Aorta (tissue), 5 donors: ENCODE data around the gene IGSF6. TPM values are rescaled to one million over a fixed set of nuclear protein-coding genes. Genes with fewer than 3 reads are reported as not detected.
"Not testable (repeated sequence)": the region's sequence is repeated elsewhere in the genome, so short reads cannot be mapped to it uniquely, and the experiment has no call there.

Experiments
- ATAC-seq: fragments of 200-7000 bp; cut with Tn5 transposase; one replicate; pipeline ENCODE4 v1.9.1; 2022; ENCODE audit warnings: moderate library complexity; ENCODE audit not compliant: low FRiP score
- DNase-seq, 2 donors: peaks; one replicate each; pipeline ENCODE4 v3.0.0-alpha.2; 2020
- H3K27ac ChIP-seq, 2 donors: one replicate each; pipeline ENCODE4 v1.5.1; 2013; ENCODE audit warnings: low read length in 2 of 2, mild to moderate bottlenecking in 2 of 2, moderate library complexity in 2 of 2, control low read depth in 1 of 2, inconsistent platforms in 1 of 2, low read depth in 1 of 2
- H3K27me3 ChIP-seq, 2 donors: one replicate each; pipeline ENCODE4 v1.6.1; 2013; ENCODE audit warnings: control low read depth in 1 of 2, low read length in 1 of 2, mild to moderate bottlenecking in 1 of 2, moderate library complexity in 1 of 2; ENCODE audit not compliant: insufficient read depth in 2 of 2, control insufficient read depth in 1 of 2
- H3K36me3 ChIP-seq, 2 donors: one replicate each; pipeline ENCODE4 v1.6.1; 2013; ENCODE audit warnings: control low read depth in 1 of 2, low read length in 1 of 2, mild to moderate bottlenecking in 1 of 2; ENCODE audit not compliant: insufficient read depth in 2 of 2, control insufficient read depth in 1 of 2
- H3K4me1 ChIP-seq, 2 donors: one replicate each; pipeline ENCODE4 v1.6.1; 2013; ENCODE audit warnings: low read length in 2 of 2, control low read depth in 1 of 2, mild to moderate bottlenecking in 1 of 2, moderate library complexity in 1 of 2; ENCODE audit not compliant: insufficient read depth in 2 of 2, control insufficient read depth in 1 of 2
- H3K4me3 ChIP-seq, 2 donors: one replicate each; pipeline ENCODE4 v1.5.1; 2013; ENCODE audit warnings: low read length in 2 of 2, control low read depth in 1 of 2, mild to moderate bottlenecking in 1 of 2
- H3K9me3 ChIP-seq: one replicate; pipeline ENCODE4 v1.6.1; 2013; ENCODE audit warnings: mild to moderate bottlenecking, low read length; ENCODE audit not compliant: control insufficient read depth
- WGBS, 2 donors: extraction: QIAGEN DNeasy Blood & Tissue Kit; methylation state at CpG; one replicate each; pipeline ENCODE4 v1.1.7; 2013; 5-methylcytosine and 5-hydroxymethylcytosine counted together
- intact Hi-C, 2 donors: fragments of 100-400 bp; cut with DNase I; formaldehyde crosslinking; loops; one replicate each; pipeline versions ENCODE4 v1.14.2 to v1.15.0; 2022
- polyA plus RNA-seq, 2 donors: library from polyadenylated mRNA; stranded (reverse); fragments of 200-250 nt; gene quantifications; one replicate each; pipeline ENCODE4 v1.2.3, GENCODE V29; 2013
- total RNA-seq, 2 donors: library from RNA; stranded (reverse); fragmentation: NEBNext Ultra II Directional; extraction: Animal tissue kit (Norgen Biotek cat#: 25700); gene quantifications; one replicate each; pipeline ENCODE4 v1.2.1, GENCODE V29; 2021
- donor health status: healthy with polysubstance abuse.
- donor health status: Bipolar disorder and iron deficiency.
- donor health status: DM: no; HTN: no; CAD: no.
- donor health status: DM: no; HTN: no; CAD: no.
- donor health status: DM: yes; HTN: yes; CAD: no.

IGSF6 gene
- total and polyA plus RNA-seq, 4 donors: 0.95 to 7.2 (median 5.5) TPM

GRCh38 chr16:21639493-21639892, 12.9 kb downstream of the IGSF6 start:
- 86 to 88% methylated on average over 2 of the region's 2 CpGs for WGBS, 2 donors
- no peak overlapping the region for H3K27ac ChIP-seq
- H3K9me3 ChIP-seq: no peaks in the 10 kb centered on the region
- ATAC-seq: no peak
- no peaks in the 10 kb centered on the region for H3K36me3 ChIP-seq
- no peak overlapping the region for H3K4me3 ChIP-seq
- H3K27me3 ChIP-seq: no peaks in the 10 kb centered on the region
- DNase-seq: no peak
- H3K4me1 ChIP-seq: no peaks in the 10 kb centered on the region
- intact Hi-C loops: no loop called here

- Histone ChIP-seq H3K4me3 (no peak overlapping the region), H3K27me3 (no peaks in the 10 kb centered on the region), H3K36me3 (no peaks in the 10 kb centered on the region), H3K4me1 (no peaks in the 10 kb centered on the region), H3K27ac (no peak overlapping the region), H3K9me3 (no peaks in the 10 kb centered on the region)
- ATAC-seq: no peak
- DNase-seq: no peak
- intact Hi-C loops: no loop called here
- WGBS, 2 donors: 72 to 79% methylated on average over 4 of the region's 4 CpGs
Measured at GRCh38 chr16:21638573-21638975, 13.8 kb downstream of the IGSF6 start.

GRCh38 chr16:21637032-21637968, 15.1 kb downstream of the IGSF6 start:
- DNase-seq: no peak
- ATAC-seq: no peak
- no peaks in the 10 kb centered on the region for H3K4me1 ChIP-seq
- no peak overlapping the region for H3K27ac ChIP-seq
- H3K27me3 ChIP-seq: no peaks in the 10 kb centered on the region
- WGBS, 2 donors: 88 to 91% methylated on average over 37 of the region's 37 CpGs
- no peaks in the 10 kb centered on the region for H3K36me3 ChIP-seq
- H3K4me3 ChIP-seq: no peak overlapping the region
- H3K9me3 ChIP-seq: no peaks in the 10 kb centered on the region
- intact Hi-C loops: no loop called here

GRCh38 chr16:21635694-21636093, 16.7 kb downstream of the IGSF6 start:
- DNase-seq, H3K27me3 ChIP-seq, intact Hi-C loops, H3K9me3 ChIP-seq, H3K4me1 ChIP-seq, H3K4me3 ChIP-seq, H3K36me3 ChIP-seq, H3K27ac ChIP-seq, ATAC-seq: not testable (repeated sequence)
- 95 to 97% methylated on average over 9 of the region's 9 CpGs for WGBS, 2 donors

- no peak for DNase-seq
- intact Hi-C loops: no loop called here
- no peak for ATAC-seq
- Histone ChIP-seq H3K4me1 (no peaks in the 10 kb centered on the region), H3K36me3 (peaks cover 0 to 4% of the 10 kb centered on the region in 2 donors), H3K27ac (no peak overlapping the region), H3K4me3 (no peak overlapping the region), H3K27me3 (no peaks in the 10 kb centered on the region), H3K9me3 (no peaks in the 10 kb centered on the region)
- WGBS, 2 donors: 92 to 94% methylated on average over 5 of the region's 5 CpGs
Measured at GRCh38 chr16:21634216-21634615, 18.2 kb downstream of the IGSF6 start.

GRCh38 chr16:21631951-21632575, 20.3 kb downstream of the IGSF6 start:
- WGBS, 2 donors: 90 to 91% methylated on average over 5 of the region's 5 CpGs
- intact Hi-C loops: not testable (repeated sequence)

GRCh38 chr16:21631376-21631775, 21.0 kb downstream of the IGSF6 start:
- H3K4me3 ChIP-seq, H3K9me3 ChIP-seq, intact Hi-C loops, ATAC-seq, H3K27me3 ChIP-seq, H3K27ac ChIP-seq, DNase-seq, H3K4me1 ChIP-seq, H3K36me3 ChIP-seq: not testable (repeated sequence)
- 90 to 92% methylated on average over 8 of the region's 8 CpGs for WGBS, 2 donors

More at GRCh38 chr16:21631951-21632575, 20.3 kb downstream of the IGSF6 start:
- not testable (repeated sequence) for H3K27me3 ChIP-seq, H3K4me3 ChIP-seq, H3K27ac ChIP-seq, DNase-seq, H3K9me3 ChIP-seq, H3K4me1 ChIP-seq, H3K36me3 ChIP-seq, ATAC-seq

- H3K36me3 ChIP-seq, H3K27ac ChIP-seq, DNase-seq, intact Hi-C loops, H3K4me3 ChIP-seq, H3K4me1 ChIP-seq, ATAC-seq, H3K27me3 ChIP-seq, H3K9me3 ChIP-seq: not testable (repeated sequence)
- WGBS, 2 donors: 92% methylated on average over 6 of the region's 6 CpGs
Measured at GRCh38 chr16:21630866-21631265, 21.5 kb downstream of the IGSF6 start.
